Colon (tissue), 2 donors: Measurements from ENCODE around the gene MFRP.

ENCODE experiments used
- FAIRE-seq: peaks from 2 replicates; lab custom pipeline; 2012; peaks lifted over from hg19 to GRCh38; lab: Jason Lieb, UNC
- donor health status: control.
- donor health status: control.

MFRP gene

DNA sequence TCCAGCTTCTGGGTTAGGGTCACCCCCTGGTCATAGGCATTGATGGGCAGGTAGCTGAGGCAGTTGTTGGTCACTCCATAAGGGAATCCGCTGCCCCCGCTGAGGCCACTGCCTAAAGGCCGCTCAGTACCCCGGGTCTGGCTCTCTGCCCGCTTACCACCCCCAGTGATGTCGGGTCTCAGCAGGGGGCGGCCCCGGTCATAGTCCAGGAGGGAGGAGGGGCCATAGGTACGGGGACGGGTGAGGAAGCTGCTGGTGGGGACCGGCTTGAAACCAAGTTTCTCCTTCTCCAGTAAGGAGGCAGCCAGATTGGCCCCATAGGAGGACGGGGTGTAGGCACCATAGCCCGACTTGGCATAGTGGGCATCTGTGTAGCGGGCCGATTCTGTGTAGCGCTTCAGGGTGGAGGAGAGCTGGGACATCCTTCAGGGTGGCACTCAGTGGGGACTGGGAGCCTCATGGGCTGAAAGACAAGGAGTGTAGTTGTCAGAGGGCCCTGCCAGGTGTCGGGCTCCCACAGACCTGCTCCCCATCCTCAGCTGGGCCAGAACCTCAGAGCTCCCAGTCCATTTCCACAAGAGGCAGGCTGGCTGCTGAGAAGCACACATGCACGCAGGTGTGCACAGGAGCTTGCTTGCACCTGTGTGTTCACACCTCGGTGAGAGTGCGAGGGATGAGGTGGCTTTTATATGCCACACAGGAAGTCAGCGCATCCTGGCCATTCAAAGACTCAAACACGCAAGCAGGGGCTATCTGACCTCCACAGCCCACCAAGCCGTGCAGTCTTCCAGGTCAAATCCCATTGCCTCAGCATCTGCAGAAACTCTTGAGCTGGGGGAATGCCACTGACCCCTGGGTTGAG, 26.8 kb upstream of the MFRP start:
- FAIRE-seq, result no peak

DNA sequence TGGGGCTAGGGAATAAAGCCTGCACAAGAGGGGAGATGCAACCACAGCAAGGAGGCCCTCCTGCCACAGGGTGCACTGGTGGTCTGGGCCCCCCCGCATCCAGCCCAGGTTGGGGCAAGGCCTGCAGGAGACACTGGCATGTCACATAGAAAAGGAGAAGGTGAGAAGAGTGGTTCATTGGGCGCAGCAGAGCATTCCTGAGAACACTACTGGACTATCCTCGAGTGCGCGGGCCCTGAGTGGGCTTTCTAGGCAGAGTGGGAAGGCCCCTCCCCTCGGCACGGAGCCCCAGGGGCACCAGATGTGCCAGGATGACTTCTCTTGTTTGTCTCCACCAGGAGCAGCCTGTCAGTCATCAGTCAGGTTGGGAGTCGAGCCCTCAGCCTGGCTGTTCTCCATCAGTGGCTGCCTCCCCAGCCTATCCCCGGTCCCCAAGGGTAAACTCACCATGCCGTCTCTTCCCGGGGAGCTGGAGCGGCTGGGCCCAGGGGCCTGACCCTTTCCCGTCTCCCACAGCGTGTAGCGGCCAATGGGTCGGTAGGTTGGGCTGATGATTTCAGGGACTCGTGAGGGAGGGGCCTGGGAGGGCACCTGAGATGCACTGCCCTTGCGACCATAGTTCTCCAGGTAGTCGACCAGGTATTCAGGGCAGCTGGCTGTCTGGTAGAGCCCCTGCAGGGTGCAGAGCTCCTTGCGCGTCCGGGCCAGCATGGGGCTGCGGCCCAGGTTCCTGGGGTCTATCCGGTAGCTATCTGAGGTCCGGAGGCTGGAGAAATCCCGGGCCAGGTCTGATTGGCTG, 26.0 kb upstream of the MFRP start:
- FAIRE-seq, result no peak

DNA sequence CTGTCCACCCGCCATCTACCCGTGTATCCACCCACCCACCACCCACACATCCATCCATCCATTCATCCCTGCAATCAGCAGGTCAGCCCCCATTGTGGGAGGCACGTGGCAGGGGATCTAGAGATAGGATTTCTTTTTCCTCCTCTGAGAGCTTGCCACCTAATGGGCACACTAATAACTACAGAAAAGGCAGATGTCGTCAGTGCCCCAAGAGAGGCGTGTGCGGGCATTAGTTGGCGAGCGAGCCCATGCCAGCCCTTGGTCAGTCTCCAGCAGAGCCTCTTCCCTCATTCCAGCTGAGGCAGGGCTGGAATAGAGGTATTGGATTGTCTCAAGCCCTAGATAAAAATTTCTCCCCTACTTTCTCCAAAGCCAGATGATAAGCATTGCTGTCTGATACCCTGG, 25.3 kb upstream of the MFRP start:
- no peak for FAIRE-seq

DNA sequence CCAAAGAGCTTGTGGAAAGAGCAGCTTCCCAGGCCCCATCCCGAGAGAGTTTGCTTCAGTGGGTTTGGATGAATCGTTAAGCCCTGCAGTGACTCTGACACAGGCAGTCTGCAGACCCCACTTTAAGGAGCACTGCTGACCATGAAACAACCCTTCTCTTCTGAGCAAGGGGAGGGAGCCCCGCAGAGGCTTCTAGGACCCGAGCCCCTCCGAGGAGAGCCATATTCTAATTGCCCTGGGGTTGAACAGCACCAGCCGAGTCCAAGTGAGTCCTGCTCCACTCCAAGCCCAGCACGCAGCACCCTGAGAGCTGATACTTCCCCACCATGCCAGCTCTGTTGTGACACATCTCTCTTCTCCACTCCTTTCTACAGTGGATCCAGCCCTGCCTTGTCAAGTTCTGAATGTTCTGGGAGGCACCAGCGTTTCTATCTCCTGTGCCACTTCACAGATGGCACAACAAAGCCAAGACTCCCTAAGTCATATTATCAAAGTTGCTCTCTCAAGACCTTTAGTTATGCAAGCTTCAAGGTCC, 24.6 kb upstream of the MFRP start:
- no peak for FAIRE-seq

DNA sequence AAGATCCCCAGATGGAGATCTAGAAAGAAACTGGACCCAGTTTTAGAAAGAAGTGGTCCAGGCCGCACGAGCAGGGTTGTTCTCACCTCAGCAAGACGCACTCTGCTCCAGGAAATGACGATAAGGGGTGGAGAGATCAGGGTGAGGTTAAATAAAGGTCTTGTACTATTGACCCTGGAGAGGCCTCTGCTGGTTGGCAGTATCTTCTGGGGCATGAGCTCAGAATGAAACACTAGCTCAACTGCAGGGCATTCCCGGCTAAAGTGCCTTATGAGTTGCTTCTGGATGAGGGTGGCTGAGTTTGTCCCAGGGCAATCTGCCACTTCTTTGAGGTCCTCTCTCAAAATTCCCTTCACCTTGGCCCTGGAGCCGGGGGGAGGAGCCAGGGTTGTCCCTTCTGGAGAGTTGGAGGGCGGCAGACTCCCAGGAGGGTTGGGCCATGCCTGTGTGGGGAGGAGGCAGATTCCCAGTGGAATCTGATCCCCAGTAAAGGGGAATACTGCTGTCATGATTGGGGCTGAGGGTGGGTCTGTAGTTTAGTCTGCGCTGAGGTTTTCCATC, 24.1 kb upstream of the MFRP start:
- no peak for FAIRE-seq

DNA sequence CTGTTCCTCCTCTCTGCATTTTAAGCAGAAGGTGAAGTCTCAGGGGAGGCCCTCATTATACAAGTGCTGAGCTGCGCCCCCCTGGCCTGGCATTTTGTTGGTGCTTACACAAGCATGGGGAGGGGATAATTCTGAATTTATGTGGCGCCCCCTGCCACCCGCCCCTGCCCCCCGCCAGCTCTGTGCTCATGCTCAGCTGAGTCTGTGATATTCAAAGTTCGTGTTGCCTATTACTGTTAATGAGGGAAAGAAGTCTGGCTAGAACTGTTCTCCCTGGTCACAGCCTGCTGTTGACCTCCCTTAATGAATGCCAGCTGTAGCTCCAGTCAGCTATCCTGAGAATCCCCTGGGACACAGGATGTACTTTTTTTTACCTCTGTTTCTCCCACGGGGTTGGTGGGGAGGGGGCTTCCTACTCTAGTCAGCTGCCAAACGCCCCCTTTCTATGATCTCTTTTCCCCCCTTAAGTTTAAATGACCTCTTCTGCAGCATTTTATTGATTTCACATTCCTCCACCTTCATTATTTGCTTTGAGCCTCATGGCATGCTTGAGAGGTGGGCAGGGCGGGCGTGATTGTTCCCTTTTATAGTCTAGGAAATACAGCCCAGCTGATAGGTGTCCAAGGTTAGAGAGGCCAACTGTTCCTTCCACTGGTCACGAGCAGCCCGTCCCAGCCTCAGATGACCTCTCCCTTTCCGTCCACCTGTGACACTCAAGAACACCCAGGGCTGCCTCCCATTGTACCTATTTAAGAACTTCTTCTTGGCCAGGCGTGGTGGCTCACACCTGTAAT, 22.8 kb upstream of the MFRP start:
- FAIRE-seq, result no peak

DNA sequence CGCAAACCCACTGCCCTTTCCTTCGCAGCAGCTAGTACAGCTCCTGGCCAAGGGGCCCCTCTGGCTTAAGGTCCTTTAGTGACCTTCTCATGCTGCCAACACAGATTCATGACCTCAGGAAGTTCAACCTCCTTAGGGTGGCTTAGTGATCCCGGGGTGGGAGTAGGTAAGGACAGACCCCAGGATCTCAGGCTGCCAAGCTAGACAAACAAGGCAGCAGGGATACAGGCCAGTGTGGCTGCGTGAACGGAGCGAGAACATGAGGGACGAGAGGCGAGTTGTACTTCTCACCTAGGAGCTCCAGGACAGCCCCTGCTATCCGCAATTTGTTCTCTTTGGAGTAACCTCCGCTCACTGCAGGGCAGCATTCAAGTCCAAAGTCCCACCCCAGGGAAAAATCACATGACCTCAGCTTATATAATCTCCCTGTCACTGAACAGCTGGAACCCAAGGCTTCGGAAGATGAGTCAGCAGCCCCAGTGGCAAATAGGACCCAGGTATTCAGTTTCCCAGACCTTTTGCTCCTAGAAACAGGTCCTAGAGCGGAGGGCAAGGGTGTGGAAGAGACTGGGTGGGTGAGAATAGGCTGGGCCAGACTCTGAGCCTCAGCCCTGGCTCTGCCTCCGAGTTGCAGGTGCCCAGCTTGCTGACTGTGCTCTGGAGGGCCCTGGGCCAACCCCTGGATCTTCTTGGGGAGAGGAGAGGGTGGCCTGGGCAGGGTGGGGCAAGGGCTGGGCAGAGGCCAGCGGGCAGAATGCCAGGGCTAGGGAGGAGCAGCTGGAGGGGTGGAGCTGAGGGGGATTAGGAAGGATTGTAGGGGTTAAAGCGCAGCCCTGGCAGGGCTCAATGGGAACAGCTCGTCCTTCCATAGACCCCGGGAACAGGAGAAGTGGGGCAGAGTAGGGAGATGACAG, 21.9 kb upstream of the MFRP start:
- no peak for FAIRE-seq

DNA sequence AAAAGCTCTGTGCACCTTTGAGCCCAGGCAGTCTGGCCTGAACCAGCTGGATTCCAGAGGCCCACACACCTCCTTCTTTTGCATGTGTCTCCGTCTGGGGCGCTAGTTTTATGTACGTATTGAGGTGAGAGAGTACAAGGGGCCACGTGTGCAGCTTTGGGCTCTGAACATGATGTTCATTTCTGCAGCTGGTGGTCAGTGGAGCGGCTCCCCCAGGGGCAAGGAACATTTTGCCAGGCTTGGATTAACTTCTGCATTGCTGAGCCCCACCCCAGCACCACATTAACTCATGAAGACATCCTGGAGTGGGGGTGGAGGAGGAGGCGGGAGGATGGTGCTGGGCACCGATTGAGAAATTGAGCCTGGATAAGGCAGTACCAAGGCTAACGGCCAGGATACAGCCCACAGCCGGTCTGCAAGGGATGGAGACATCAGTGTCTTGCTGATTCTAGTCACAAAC, 21.2 kb upstream of the MFRP start:
- no peak for FAIRE-seq

DNA sequence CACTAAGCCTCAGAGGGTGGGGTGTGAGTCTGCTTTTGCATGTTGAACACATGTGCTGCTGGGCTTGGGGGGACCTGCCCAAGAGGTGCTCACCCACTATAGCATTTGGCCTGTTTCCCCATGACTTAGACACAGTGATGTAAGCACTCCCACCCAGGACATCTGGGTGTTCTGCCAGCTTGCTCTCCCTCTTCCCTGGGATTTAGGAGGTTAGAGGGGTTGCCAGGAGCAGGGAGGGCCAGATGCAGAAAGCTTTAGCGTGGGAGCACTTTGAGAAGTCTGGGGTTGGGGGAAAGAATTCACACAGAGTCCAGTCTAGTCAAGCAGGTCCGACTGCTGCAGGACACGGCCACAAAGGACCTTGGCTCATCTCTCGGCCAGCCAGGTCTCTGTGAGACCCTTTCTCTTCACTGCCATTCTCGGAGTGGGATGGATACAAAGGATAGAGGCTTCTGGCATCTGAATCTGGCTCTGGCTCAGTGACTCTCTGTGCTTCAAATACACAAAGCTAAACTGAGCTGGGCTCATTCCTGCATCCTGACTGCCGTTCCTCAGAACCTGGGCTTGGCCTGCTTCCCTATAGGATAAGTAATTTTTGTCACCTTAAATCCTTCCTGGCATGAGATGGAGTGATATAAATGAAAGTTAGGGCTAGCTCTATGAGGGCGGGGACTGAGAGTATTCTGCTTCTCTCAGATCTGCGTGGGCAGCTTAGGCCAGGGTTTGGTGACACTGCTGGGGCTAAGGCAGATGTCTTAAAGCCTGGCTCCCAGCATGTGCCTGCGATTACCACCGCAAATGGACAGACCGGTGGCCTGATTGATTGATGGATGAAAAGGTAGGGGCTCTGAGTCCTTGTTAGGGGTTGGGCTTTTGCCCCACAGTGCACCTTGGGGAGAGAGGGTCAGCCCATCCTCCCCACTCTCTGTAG, 20.4 kb upstream of the MFRP start:
- FAIRE-seq, result no peak

DNA sequence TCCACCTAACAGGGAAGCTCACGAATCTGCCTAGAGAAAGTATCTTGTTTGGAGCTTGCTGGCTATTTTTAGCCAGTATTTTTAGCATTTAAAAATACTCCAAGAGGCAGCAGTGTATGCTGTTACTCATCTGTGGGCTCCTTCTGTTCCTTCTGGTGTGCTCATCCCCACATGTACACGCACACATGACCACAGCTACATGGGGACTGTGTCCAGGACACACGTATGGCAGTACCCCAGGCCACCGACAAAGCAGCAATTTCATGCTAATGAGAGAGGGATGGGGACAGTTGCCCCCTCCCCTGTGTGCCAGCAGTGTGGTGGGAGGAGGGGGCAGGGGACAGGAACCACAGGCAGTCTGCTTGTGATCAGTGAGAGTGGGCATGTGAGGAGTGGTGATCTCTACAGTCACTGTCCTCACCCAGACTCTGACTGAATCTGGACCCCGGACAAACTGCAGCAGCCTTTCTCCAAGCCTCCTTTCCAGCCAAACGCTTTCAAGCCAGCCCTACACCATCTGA, 18.6 kb upstream of the MFRP start:
- no peak for FAIRE-seq

DNA sequence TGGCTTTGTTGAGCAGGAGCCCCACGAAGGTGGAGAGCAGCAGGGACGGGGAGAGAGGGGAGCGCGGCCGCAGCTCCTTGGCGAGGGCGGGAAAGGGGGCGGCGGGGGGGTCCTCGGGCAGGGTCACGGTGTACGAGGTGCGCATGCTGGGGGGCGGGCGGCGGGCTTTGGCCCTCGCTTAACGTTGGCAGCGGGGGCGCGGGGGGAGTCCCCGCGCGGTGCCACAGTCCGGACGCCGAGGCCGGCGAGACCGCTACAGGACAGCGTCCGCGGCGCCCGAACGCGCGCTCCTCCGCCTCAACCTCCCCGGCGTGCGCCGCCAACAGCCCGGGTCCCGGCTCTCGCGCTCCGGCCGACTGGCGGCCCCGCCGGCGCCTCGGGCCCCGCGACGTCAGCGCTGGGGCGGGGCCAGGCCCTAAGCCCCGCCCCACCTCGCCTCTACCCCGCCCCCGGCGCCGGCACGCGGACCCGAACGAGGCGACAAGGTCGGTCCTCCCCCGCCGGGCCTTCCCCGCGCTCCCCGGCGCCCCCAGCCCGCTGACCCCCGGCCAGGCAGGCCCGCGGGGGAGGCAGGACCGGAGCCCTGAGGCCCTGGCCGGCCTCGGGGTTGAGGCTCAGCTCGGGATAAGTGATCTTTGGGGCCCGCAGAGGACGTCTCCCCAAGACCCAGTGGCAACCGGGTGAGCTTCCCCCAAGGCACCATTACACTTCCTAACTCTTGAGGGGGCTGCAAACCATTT, 17.5 kb upstream of the MFRP start:
- no peak for FAIRE-seq

DNA sequence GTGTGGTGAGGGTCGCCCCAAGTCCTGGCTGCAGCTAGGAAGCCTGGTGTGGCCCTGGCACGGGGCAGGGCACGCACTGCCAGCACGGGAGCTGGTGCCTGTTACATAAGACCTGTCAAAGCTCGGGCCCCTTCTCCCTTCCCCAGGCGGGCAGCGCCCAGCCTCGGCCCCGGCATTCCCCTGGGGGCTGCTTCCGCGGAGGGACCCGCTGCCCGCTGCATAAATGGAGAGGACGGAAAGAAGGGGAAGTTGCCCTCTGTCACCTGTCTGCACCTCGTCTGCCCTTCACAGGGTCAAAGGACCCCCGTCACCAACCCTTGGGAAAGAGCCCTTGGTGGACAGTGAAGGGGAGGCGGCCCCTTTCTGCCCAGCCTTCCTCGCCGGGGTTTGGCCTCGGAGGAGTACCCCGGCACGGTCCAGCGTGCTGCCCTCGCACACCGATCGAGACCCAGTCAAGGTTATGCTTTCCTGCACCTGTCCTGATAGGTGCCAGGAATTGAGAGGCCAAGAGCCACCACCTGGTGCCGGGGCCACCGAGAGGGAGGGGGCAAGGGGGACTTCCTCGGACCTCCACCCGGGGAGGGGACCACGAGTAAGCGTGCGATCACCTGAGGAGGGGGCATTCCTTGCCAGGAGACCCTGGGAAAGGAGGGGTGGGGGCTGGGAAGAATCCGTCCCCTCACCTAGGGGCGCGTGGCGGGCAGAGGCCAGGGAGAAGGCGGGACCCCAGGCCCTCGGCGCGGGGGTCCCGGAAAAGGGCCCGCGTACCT, 16.8 kb upstream of the MFRP start:
- no peak for FAIRE-seq

DNA sequence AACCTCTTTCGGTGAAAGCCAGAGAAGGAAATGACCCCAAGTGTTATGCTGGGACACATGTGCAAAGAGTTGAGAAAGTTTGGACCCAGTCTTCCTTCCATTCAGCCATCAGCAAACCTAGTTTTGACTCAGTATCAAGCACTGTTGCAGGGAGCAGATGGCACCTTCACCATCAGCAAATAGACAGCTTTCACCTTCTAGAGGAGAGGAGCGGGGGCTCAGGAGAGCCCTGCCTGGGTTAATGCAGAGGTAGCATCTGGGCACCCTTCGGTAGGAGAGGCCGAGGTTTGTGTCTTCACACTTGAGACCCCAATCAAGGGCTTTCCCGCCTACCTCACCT, 16.2 kb upstream of the MFRP start:
- FAIRE-seq, result no peak

DNA sequence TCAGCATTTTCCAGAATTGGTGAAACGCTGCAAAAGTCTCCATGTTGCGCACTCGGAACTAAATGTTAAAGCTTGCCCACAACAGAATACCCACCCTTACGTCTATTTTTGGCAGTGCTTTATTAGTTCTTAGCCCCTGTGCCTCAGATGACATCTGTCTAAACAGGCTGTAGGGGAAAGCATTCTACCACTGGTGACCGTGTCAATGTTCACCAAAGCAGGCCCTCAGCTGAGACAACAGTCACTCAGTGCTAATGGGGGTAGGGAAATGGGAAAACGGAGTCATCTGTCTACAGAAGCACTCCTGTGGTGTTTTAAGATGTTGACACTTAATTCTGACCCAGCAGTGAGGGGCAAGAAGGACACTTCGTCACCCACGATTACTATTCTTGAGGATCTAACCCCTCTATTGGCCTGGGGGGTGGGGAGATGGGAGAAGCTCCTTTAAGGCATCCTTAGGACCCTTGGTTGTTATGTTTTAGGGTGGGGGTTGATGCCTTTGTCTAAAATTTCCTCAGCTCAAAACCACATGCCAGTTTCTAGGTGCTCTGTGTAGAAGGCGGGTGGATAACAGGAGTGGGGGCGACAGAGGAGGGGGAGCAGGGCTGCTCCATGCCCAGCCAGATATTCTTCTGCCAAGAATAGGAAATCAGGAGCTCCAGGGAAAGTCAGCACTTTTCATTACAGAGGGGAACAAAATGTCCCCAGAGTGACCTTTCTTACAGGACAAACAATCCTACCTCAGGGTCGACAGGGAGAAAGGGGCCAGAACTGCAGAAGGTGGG, 15.6 kb upstream of the MFRP start:
- FAIRE-seq, result no peak

DNA sequence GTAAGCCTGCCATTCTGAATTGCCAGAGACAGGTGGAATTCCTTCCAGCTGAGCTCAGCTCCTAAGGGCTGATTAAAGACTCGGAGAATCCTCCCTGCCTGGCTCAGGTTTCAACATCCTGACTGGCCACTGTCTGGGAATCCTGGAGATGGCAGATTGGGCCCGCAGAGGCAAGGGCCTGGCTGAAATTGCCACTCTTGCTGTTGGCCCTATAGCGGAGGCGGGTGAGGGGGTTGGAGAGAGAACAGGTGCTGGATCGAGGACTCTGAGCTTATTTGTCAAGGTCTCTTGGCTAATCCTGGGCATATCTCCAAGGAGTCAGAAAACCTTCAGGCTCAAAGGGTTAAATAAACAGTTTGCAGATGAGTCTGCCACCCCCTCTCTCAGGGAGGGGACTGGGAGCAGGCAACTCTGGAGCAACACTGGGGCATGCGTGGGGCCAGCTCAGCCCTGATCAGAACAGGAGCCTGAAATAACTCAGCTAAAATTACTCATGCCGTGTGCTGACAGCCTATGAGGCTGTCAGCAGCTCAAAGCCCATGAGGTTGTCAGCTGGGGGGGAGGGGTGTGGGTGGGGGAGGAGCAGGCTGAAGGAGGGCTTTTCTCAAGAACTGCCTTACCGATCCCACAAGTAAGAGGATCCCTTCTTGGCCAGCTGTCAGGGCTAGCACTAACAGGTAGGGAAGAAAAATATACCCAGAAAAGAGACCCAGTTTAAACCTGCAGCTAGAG, 14.7 kb upstream of the MFRP start:
- no peak for FAIRE-seq

DNA sequence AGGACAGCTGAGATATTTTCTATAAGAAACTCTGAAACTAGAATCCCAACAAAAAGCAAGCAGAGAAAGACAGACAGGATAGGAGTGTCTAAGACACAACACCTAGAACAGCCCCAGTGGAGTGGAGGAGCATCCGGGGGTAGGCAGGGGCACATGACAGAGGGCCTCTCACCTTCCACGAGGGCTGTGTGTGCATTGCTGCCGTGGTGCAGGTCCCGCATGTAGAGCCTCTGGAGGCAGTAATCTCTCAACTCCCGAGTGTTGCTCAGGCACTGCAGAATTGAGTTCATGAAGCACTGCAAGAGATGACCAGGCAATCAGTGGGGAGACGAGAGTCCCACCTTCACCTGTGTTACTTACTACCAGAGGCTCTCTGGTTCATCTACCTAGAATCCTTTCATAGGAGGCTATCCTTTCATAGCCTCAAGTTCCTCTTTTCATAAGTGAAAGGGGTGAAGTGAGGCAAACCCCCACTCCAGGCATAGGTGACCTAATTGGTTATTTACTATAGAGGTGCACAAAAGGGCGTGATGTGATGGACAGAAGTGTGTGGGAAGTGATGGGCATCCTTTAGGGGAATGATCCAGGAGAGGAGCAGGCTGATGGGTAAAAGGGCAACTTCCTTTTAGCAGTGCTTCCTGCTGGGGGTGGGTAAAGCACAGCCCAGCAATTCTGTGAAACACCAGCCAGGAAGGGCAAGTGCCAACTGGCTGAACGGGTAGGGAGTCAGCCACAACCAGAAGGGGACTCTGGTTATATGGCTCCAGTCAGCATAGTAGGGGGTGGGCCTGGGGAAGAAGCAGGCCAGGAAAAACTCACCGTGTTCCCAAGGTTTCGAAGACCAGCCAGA, 13.1 kb upstream of the MFRP start:
- no peak for FAIRE-seq
